ENCODE results near the gene NENF. TPM values are rescaled to one million over a fixed set of nuclear protein-coding genes. Genes with fewer than 3 reads are reported as not detected.

Gene NENF
- total RNA-seq, 4 donors from 2014 or later: 42.8 to 113 (median 75.7) TPM

DNA sequence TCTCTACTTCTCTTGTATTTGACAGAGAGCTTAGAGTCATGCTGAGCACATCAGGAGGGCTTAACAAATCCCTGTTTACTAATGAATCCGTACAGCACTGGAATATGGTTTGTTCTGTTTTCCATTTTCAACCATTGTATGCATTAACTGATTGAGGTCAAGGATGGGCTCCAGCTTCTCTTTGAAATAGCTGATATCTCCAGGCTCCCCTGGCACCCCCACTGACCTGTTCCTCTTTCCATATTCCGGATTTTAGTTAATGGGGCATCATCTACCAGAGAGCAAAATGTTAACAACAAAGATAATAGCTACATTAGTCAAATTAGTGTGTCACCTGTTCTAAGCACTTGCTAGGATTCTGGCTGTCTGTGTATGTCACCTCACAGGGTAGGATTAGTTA lies 57.6 kb downstream of the NENF start:
- H3K27ac ChIP-seq: no peak overlapping the region
- H3K36me3 ChIP-seq: no peaks in the 10 kb centered on the region
- H3K4me3 ChIP-seq: no peak overlapping the region
- no peaks in the 10 kb centered on the region for H3K9me3 ChIP-seq
- 70 to 78% methylated on average over 1 to 2 of the region's 2 CpGs for WGBS, 2 donors (ENCODE audit: low coverage in 1 of 2)
- ATAC-seq: no peak
- TF ChIP-seq, protein P1, sequence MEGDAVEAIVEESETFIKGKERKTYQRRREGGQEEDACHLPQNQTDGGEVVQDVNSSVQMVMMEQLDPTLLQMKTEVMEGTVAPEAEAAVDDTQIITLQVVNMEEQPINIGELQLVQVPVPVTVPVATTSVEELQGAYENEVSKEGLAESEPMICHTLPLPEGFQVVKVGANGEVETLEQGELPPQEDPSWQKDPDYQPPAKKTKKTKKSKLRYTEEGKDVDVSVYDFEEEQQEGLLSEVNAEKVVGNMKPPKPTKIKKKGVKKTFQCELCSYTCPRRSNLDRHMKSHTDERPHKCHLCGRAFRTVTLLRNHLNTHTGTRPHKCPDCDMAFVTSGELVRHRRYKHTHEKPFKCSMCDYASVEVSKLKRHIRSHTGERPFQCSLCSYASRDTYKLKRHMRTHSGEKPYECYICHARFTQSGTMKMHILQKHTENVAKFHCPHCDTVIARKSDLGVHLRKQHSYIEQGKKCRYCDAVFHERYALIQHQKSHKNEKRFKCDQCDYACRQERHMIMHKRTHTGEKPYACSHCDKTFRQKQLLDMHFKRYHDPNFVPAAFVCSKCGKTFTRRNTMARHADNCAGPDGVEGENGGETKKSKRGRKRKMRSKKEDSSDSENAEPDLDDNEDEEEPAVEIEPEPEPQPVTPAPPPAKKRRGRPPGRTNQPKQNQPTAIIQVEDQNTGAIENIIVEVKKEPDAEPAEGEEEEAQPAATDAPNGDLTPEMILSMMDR (IDR thresholded peaks at IDR 0.05): no peak
- TF ChIP-seq POLR2A (IDR thresholded peaks at IDR 0.05) (no peak), EP300 (IDR thresholded peaks at IDR 0.05) (no peak)
- H3K27me3 ChIP-seq: no peaks in the 10 kb centered on the region
- peaks cover 0 to 17% (median 5%) of the 10 kb centered on the region in 3 donors for H3K4me1 ChIP-seq

DNA sequence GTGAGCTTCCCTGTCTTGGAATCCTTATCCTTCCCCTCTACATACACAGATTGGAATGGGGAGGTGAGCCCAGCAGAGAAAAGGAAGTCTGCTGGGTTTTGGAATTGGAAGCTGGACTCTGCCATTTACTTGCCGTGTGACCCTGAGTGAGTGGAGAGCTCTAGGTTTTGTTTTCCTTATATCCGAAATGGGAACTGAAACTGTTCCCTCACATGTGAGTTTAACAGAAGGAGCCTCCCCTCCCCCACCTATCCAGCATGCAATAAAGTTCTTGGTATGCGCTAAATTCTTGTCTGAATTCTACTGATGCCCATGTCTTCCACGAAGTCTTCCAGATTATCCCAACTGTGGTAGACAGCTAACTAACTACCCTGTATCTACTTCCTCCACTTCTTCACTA lies 58.7 kb downstream of the NENF start:
- ATAC-seq: no peak
- Histone ChIP-seq H3K27me3 (no peaks in the 10 kb centered on the region), H3K9me3 (no peaks in the 10 kb centered on the region), H3K27ac (no peak overlapping the region), H3K4me1 (peaks cover 0 to 17% (median 5%) of the 10 kb centered on the region in 3 donors), H3K36me3 (no peaks in the 10 kb centered on the region), H3K4me3 (no peak overlapping the region)
- 40 to 77% methylated on average over 1 to 4 of the region's 4 CpGs for WGBS, 2 donors (ENCODE audit: low coverage in 1 of 2)
- TF ChIP-seq, protein P1 (IDR thresholded peaks at IDR 0.05): no peak
- TF ChIP-seq EP300 (IDR thresholded peaks at IDR 0.05) (no peak), POLR2AphosphoS5 (IDR thresholded peaks at IDR 0.05) (no peak), POLR2A (IDR thresholded peaks at IDR 0.05) (no peak)

Other genes starting within 250 kb of the NENF start
- gene PPP2R5A, start 147.5 kb upstream of the NENF start, total RNA-seq: 10 to 100 TPM; 43.2 to 88.9 (median 59.5) TPM
- gene PACC1, start 18.0 kb upstream of the NENF start, total RNA-seq: 1 to 10 TPM; 2.8 to 6.0 (median 3.4) TPM
- gene ATF3, start 175.8 kb downstream of the NENF start, total RNA-seq: 10 to 100 TPM in 2 of 4 donors, 1 to 10 TPM in 2; 4.0 to 17.2 (median 9.4) TPM